CD14-positive monocyte (primary cell): ENCODE data around the gene EPN1. TPM values are rescaled to one million over a fixed set of nuclear protein-coding genes. Genes with fewer than 3 reads are reported as not detected.

Experiments used
- DNase-seq, 3 donors: peaks; one replicate each; pipeline ENCODE4 v3.0.0-alpha.2; 2011 to 2022
- H2AFZ ChIP-seq: 2 replicates; pipeline ENCODE4 v1.6.0; 2012; ENCODE audit warnings: mild to moderate bottlenecking, low read depth, low read length, inconsistent platforms; ENCODE audit not compliant: insufficient read depth, poor library complexity, severe bottlenecking
- H3K27ac ChIP-seq, 2 donors: 1 replicate in 1 of 2; 2 replicates in 1 of 2; pipeline ENCODE4 v1.5.1; 2012 to 2013; ENCODE audit warnings: low read length in 2 of 2, control low read depth in 1 of 2, inconsistent platforms in 1 of 2, low read depth in 1 of 2, mild to moderate bottlenecking in 1 of 2
- H3K27me3 ChIP-seq, 2 donors: one replicate each; pipeline versions ENCODE4 v1.6.0 to v1.6.1; 2011 to 2013; ENCODE audit warnings: low read length in 2 of 2; ENCODE audit not compliant: control insufficient read depth in 2 of 2, insufficient read depth in 2 of 2
- H3K36me3 ChIP-seq, 2 donors: replicated peaks in 1 of 2; 1 replicate in 1 of 2; 2 replicates in 1 of 2; pipeline versions ENCODE4 v1.5.1 to v1.6.1; 2012 to 2013; ENCODE audit warnings: low read length in 2 of 2, control low read depth in 1 of 2, inconsistent platforms in 1 of 2, mild to moderate bottlenecking in 1 of 2; ENCODE audit not compliant: insufficient read depth in 2 of 2, control insufficient read depth in 1 of 2
- H3K4me1 ChIP-seq, 2 donors: 1 replicate in 1 of 2; 2 replicates in 1 of 2; pipeline versions ENCODE4 v1.5.1 to v1.6.1; 2012 to 2013; ENCODE audit warnings: low read length in 2 of 2, control low read depth in 1 of 2, inconsistent platforms in 1 of 2, mild to moderate bottlenecking in 1 of 2, moderate library complexity in 1 of 2; ENCODE audit not compliant: insufficient read depth in 2 of 2, control insufficient read depth in 1 of 2
- H3K4me2 ChIP-seq: replicated peaks from 2 replicates; pipeline ENCODE3; 2012; ENCODE audit warnings: low read length, moderate library complexity, mild to moderate bottlenecking; ENCODE audit not compliant: poor library complexity, severe bottlenecking; ENCODE audit errors: extremely low read depth
- H3K4me3 ChIP-seq, 3 experiments: fragments of 200-600 bp in 1 of 3; sonication (generic) in 1 of 3; replicated peaks in 1 of 3; 1 replicate in 2 of 3; 2 replicates in 1 of 3; pipeline ENCODE4 v1.5.1; 2011 to 2013; ENCODE audit warnings: low read length in 3 of 3, mild to moderate bottlenecking in 3 of 3, control low read depth in 2 of 3, low read depth in 2 of 3, inconsistent platforms in 1 of 3, moderate library complexity in 1 of 3
- H3K79me2 ChIP-seq: 2 replicates; pipeline ENCODE4 v1.6.0; 2012; ENCODE audit warnings: mild to moderate bottlenecking, control low read depth, inconsistent platforms, low read length, moderate library complexity; ENCODE audit not compliant: insufficient read depth
- H3K9ac ChIP-seq: 2 replicates; pipeline ENCODE4 v1.6.0; 2017; ENCODE audit warnings: low read length, mild to moderate bottlenecking; ENCODE audit not compliant: insufficient read depth, poor library complexity, severe bottlenecking
- H3K9me3 ChIP-seq, 2 donors: replicated peaks in 1 of 2; 1 replicate in 1 of 2; 2 replicates in 1 of 2; pipeline versions ENCODE4 v1.5.1 to v1.6.1; 2012 to 2013; ENCODE audit warnings: low read length in 2 of 2, control low read depth in 1 of 2; ENCODE audit not compliant: control insufficient read depth in 1 of 2, insufficient read depth in 1 of 2
- H4K20me1 ChIP-seq: 2 replicates; pipeline ENCODE4 v1.6.0; 2012; ENCODE audit warnings: mild to moderate bottlenecking, low read length, control low read depth, moderate library complexity; ENCODE audit not compliant: insufficient read depth
- H3K27ac Mint-ChIP-seq, 7 donors: one replicate each; pipeline ENCODE4 v1.8.0; 2020; ENCODE audit warnings: mild to moderate bottlenecking in 7 of 7, mixed read lengths in 7 of 7, moderate library complexity in 6 of 7, inconsistent platforms in 2 of 7
- H3K27me3 Mint-ChIP-seq, 3 donors: one replicate each; pipeline ENCODE4 v1.8.0; 2021 to 2022; ENCODE audit warnings: low read depth in 3 of 3, mild to moderate bottlenecking in 3 of 3, mixed read lengths in 3 of 3, moderate library complexity in 3 of 3, inconsistent platforms in 1 of 3
- H3K36me3 Mint-ChIP-seq, 2 donors: one replicate each; pipeline ENCODE4 v1.8.0; 2020; ENCODE audit warnings: mixed read lengths in 2 of 2, inconsistent platforms in 1 of 2, mild to moderate bottlenecking in 1 of 2
- H3K4me1 Mint-ChIP-seq: one replicate; pipeline ENCODE4 v1.8.0; 2020; ENCODE audit warnings: mild to moderate bottlenecking, mixed read lengths
- H3K4me3 Mint-ChIP-seq, 2 donors: one replicate each; pipeline ENCODE4 v1.8.0; 2020; ENCODE audit warnings: mild to moderate bottlenecking in 2 of 2, mixed read lengths in 2 of 2, moderate library complexity in 1 of 2
- H3K9me3 Mint-ChIP-seq, 7 donors: one replicate each; pipeline ENCODE4 v1.8.0; 2020 to 2022; ENCODE audit warnings: mixed read lengths in 7 of 7, mild to moderate bottlenecking in 6 of 7, moderate library complexity in 6 of 7, inconsistent platforms in 2 of 7
- WGBS: methylation state at CpG from one replicate; pipeline ENCODE4 v1.1.5; 2013; ENCODE audit warnings: missing lambda C conversion rate; ENCODE audit not compliant: insufficient coverage; 5-methylcytosine and 5-hydroxymethylcytosine counted together
- intact Hi-C, 2 donors: fragments of 100-400 bp; cut with micrococcal nuclease; formaldehyde crosslinking; loops; one replicate each; pipeline versions ENCODE4 v1.15.0 to v1.15.1; 2023
- polyA plus RNA-seq, 3 donors: library from polyadenylated mRNA; depleted of rRNA in 1 of 3; unstranded in 2 of 3; stranded (reverse) in 1 of 3; fragments of 300-500 nt in 2 of 3; fragments of >200 nt in 1 of 3; fragmentation: Illumina TruSeq in 2 of 3; gene quantifications; 1 replicate in 2 of 3; 2 replicates in 1 of 3; pipeline ENCODE4 v1.2.3, GENCODE V29; 2012 to 2021
- TF ChIP-seq, protein P1 (sequence below): fragments of 200-600 bp; IDR thresholded peaks from one replicate; pipeline ENCODE4 v1.8.0; 2022; ENCODE audit warnings: antibody characterized with exemption, mild to moderate bottlenecking

The EPN1 gene
- polyA plus RNA-seq, 3 donors = 18.7 to 75.2 (median 19.2) TPM

DNA sequence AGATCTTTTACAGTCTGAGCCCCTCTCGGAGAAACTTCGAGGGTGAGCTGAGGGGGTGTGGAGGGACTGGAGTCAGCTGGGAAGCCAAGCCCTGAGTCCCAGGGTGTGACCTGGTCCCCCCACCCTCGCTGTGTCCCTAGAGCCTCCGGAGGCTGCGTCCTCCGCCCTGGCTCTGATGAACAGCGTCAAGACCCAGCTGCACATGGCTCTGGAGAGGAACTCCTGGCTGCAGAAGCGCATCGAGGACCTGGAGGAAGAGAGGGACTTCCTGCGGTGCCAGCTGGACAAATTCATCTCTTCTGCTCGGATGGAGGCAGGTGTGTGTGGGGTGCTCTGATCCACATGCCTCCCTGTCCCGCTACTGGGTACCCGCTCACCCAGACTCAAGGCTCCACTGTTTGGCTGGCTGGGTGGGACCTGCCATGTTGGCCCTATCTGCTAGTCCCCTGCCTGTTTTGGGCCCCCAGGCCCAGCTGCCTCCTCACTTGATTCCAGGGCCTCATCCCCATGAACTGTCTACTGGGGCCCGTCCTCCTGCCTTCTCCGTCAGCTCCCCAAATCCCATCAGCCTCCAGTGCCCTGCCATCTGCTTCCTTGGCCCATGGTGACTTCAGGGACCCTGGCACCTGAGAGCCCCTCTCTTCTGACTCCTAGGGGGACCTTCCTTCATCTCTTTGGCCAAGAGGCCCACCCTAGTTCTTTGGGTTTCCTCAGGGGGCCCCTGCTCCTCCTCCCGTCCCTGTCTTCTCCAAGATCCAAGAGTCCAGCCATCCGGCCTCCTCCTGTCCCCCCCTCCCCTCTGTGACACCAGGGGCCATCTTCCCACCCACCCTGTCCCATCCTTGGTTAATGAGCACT, 25.5 kb upstream of the EPN1 start:
- 67% methylated on average over 14 of the region's 17 CpGs for WGBS
- H3K4me1 ChIP-seq = peaks cover 32 to 38% of the 10 kb centered on the region in 2 donors
- DNase-seq = no peak
- Mint-ChIP-seq H3K27me3 (peaks cover 6 to 11% (median 8%) of the 10 kb centered on the region in 3 donors), H3K36me3 (peaks cover 9 to 30% of the 10 kb centered on the region in 2 donors), H3K9me3 (peaks cover 0 to 2% (median 0%) of the 10 kb centered on the region in 7 donors), H3K27ac (peak overlapping the region in 1 of 7 donors; percentile 32), H3K4me1 (peaks cover 31% of the 10 kb centered on the region), H3K4me3 (no peak overlapping the region)
- H3K27me3 ChIP-seq = no peaks in the 10 kb centered on the region
- intact Hi-C loops = loop anchor here in 1 of 2 donors (10.0 kb wide), 1 partner anchor 1455 kb away; the partner anchor contains the start of gene TSEN34
- peaks cover 11% of the 10 kb centered on the region for H3K79me2 ChIP-seq
- H3K27ac ChIP-seq = no peak overlapping the region
- H3K9me3 ChIP-seq = no peaks in the 10 kb centered on the region
- no peak overlapping the region for H3K9ac ChIP-seq
- peaks cover 5% of the 10 kb centered on the region for H4K20me1 ChIP-seq
- peak overlapping the region; percentile 92 for H3K4me2 ChIP-seq
- no peak overlapping the region for H2AFZ ChIP-seq
- peak overlapping the region in 1 of 3 experiments; percentile 83 for H3K4me3 ChIP-seq
- H3K36me3 ChIP-seq = peaks cover 11 to 12% of the 10 kb centered on the region in 2 donors
- TF ChIP-seq, protein P1, sequence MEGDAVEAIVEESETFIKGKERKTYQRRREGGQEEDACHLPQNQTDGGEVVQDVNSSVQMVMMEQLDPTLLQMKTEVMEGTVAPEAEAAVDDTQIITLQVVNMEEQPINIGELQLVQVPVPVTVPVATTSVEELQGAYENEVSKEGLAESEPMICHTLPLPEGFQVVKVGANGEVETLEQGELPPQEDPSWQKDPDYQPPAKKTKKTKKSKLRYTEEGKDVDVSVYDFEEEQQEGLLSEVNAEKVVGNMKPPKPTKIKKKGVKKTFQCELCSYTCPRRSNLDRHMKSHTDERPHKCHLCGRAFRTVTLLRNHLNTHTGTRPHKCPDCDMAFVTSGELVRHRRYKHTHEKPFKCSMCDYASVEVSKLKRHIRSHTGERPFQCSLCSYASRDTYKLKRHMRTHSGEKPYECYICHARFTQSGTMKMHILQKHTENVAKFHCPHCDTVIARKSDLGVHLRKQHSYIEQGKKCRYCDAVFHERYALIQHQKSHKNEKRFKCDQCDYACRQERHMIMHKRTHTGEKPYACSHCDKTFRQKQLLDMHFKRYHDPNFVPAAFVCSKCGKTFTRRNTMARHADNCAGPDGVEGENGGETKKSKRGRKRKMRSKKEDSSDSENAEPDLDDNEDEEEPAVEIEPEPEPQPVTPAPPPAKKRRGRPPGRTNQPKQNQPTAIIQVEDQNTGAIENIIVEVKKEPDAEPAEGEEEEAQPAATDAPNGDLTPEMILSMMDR = no peak

DNA sequence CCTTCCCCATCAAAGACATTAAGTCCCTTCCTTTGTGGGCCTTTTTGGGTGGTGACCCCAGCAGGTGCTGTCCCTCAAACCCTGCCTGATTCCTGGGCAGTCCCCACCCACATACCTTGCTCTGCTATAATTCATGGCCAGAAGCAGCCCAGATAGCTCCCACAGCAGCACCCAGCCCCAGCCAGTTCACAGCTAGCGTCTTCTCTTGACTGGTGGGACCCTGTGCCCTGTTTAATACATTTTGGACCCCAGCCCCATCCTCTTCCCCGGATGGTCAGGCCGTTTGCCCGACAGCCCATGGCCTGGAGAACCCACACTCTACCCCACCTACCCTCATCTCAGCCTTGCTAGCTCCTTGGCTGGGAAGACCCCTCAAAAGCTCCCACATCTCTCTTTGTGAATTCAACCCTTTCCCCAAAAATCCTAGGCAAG, 24.9 kb upstream of the EPN1 start:
- Mint-ChIP-seq H3K36me3 (peaks cover 7 to 24% of the 10 kb centered on the region in 2 donors), H3K27me3 (peaks cover 6 to 11% (median 8%) of the 10 kb centered on the region in 3 donors), H3K4me1 (peaks cover 30% of the 10 kb centered on the region), H3K4me3 (no peak overlapping the region), H3K27ac (peak overlapping the region in 1 of 7 donors; percentile 36), H3K9me3 (peaks cover 0 to 2% (median 0%) of the 10 kb centered on the region in 7 donors)
- Histone ChIP-seq H3K36me3 (peaks cover 4 to 6% of the 10 kb centered on the region in 2 donors), H3K79me2 (peaks cover 7% of the 10 kb centered on the region), H3K4me3 (no peak overlapping the region), H4K20me1 (no peaks in the 10 kb centered on the region), H3K9me3 (no peaks in the 10 kb centered on the region), H3K4me2 (no peak overlapping the region), H3K4me1 (peaks cover 29 to 34% of the 10 kb centered on the region in 2 donors), H3K9ac (no peak overlapping the region), H3K27me3 (no peaks in the 10 kb centered on the region), H2AFZ (no peak overlapping the region), H3K27ac (no peak overlapping the region)
- 84% methylated on average over 2 of the region's 4 CpGs for WGBS
- intact Hi-C loops = loop anchor here in 1 of 2 donors (10.0 kb wide), 1 partner anchor 1455 kb away; the partner anchor contains the start of gene TSEN34
- DNase-seq = no peak
- TF ChIP-seq, protein P1 = no peak
